HCEC 1CT (cell line): ENCODE data around the gene BSCL2.
"Not testable (repeated sequence)": the region's sequence is repeated elsewhere in the genome, so short reads cannot be mapped to it uniquely, and the experiment has no call there.

ENCODE experiments used
- DNase-seq: peaks from one replicate; pipeline ENCODE4 v3.0.0-alpha.2; 2017

Gene BSCL2

GRCh38 chr11:62682518-62682917 is 24.7 kb downstream of the BSCL2 start:
- no peak for DNase-seq

- DNase-seq: peak; percentile 79
These were observed 26.4 kb downstream of the BSCL2 start for GRCh38 chr11:62680825-62681240.

- DNase-seq: peak; percentile 85
These were observed 28.2 kb downstream of the BSCL2 start, which contains the start of gene UBXN1 for GRCh38 chr11:62678770-62679696. Gene UBXN1, minus strand, starts transcription at chr11:62679073. Its CDS starts 150 bp downstream, at chr11:62678923.

GRCh38 chr11:62678433-62678769 is 28.8 kb downstream of the BSCL2 start:
- no peak for DNase-seq

GRCh38 chr11:62677714-62678113 is 29.5 kb downstream of the BSCL2 start:
- no peak for DNase-seq

GRCh38 chr11:62677156-62677555 is 30.1 kb downstream of the BSCL2 start:
- DNase-seq: no peak

- no peak for DNase-seq
These were observed 30.5 kb downstream of the BSCL2 start for GRCh38 chr11:62676698-62677097.

GRCh38 chr11:62675415-62675814 is 31.8 kb downstream of the BSCL2 start:
- not testable (repeated sequence) for DNase-seq

- DNase-seq: no peak
These were observed 34.1 kb downstream of the BSCL2 start for GRCh38 chr11:62673196-62673525.

- peak; percentile 87 for DNase-seq
These were observed 35.4 kb downstream of the BSCL2 start, which contains the start of the genes LBHD1 and UQCC3 for GRCh38 chr11:62671608-62672389. Gene LBHD1, minus strand, starts transcription at chr11:62672267. Its CDS starts 2,236 bp downstream, at chr11:62670031. Gene UQCC3, plus strand, starts transcription at chr11:62671673. Its CDS starts 73 bp downstream, at chr11:62671746.

- no peak for DNase-seq
These were observed 36.0 kb downstream of the BSCL2 start for GRCh38 chr11:62671236-62671607.

- no peak for DNase-seq
These were observed 37.6 kb downstream of the BSCL2 start for GRCh38 chr11:62669420-62670161.

- no peak for DNase-seq
These were observed 39.8 kb downstream of the BSCL2 start for GRCh38 chr11:62667460-62667859.

GRCh38 chr11:62666259-62666926 is 40.8 kb downstream of the BSCL2 start:
- DNase-seq: no peak

- peak; percentile 59 for DNase-seq
These were observed 41.5 kb downstream of the BSCL2 start for GRCh38 chr11:62665599-62666258.

GRCh38 chr11:62665075-62665598 is 42.1 kb downstream of the BSCL2 start, which contains the start of the genes C11orf98 and CSKMT:
Gene C11orf98, minus strand, starts transcription at chr11:62665210. Its CDS starts 41 bp downstream, at chr11:62665169.
Gene CSKMT, plus strand, starts transcription at chr11:62665312. Its CDS starts 568 bp downstream, at chr11:62665880.
- DNase-seq: peak; percentile 91

- DNase-seq: peak; percentile 33
These were observed 42.7 kb downstream of the BSCL2 start for GRCh38 chr11:62664405-62665074.

- no peak for DNase-seq
These were observed 50.3 kb downstream of the BSCL2 start for GRCh38 chr11:62656796-62657429.

GRCh38 chr11:62654297-62654696 is 52.9 kb downstream of the BSCL2 start:
- DNase-seq: no peak
